ENCODE results near the gene TBCA. TPM values are rescaled to one million over a fixed set of nuclear protein-coding genes. Genes with fewer than 3 reads are reported as not detected.

Gene TBCA
- total RNA-seq, 1 experiment from 2014 or later, result 327 TPM

DNA sequence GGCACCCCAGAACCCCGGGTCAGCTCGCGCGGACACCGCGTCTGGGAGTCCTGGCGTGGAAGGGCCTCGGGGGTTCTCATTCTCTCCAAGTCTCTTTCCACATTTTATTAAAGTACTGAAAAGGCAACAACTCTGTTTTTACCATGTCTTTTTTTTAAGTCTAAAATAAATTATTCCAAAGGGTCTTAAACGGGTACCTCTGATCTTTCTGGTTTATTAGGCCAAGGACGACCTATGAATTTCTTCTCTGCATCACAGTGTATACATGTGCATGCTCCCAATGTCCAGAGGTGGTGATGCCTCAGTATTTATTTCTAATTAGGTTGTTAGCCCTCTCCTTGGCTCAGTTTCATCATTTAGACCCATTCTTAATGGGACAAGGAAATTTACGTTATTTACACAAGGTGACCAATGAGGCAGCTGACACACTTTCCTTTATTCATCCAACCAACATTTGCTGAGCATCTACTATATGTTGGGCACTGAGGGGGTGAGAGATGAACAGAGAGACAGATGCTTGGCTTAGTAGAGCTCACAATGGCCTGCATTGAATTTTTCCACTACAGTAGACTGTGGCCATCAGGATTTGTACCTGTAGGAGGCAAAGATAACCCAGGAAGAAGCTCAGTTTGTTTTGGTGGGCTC is 130.0 kb downstream of the TBCA start:
- TF ChIP-seq, protein P1, sequence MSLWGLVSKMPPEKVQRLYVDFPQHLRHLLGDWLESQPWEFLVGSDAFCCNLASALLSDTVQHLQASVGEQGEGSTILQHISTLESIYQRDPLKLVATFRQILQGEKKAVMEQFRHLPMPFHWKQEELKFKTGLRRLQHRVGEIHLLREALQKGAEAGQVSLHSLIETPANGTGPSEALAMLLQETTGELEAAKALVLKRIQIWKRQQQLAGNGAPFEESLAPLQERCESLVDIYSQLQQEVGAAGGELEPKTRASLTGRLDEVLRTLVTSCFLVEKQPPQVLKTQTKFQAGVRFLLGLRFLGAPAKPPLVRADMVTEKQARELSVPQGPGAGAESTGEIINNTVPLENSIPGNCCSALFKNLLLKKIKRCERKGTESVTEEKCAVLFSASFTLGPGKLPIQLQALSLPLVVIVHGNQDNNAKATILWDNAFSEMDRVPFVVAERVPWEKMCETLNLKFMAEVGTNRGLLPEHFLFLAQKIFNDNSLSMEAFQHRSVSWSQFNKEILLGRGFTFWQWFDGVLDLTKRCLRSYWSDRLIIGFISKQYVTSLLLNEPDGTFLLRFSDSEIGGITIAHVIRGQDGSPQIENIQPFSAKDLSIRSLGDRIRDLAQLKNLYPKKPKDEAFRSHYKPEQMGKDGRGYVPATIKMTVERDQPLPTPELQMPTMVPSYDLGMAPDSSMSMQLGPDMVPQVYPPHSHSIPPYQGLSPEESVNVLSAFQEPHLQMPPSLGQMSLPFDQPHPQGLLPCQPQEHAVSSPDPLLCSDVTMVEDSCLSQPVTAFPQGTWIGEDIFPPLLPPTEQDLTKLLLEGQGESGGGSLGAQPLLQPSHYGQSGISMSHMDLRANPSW (CRISPR knock-in tag; conservative IDR thresholded peaks at IDR 0.05; ENCODE audit: low read depth), result no peak
- no peak for TF ChIP-seq ETV6 (CRISPR knock-in tag; IDR thresholded peaks at IDR 0.05)
- no peak for TF ChIP-seq ZNF232 (CRISPR knock-in tag; IDR thresholded peaks at IDR 0.05)
- TF ChIP-seq TEAD1 (CRISPR knock-in tag; IDR thresholded peaks at IDR 0.05), result no peak
- no peak for TF ChIP-seq JUN (CRISPR knock-in tag; IDR thresholded peaks at IDR 0.05)
- no peak for TF ChIP-seq CREM (CRISPR knock-in tag; IDR thresholded peaks at IDR 0.05)
- TF ChIP-seq, protein P2, sequence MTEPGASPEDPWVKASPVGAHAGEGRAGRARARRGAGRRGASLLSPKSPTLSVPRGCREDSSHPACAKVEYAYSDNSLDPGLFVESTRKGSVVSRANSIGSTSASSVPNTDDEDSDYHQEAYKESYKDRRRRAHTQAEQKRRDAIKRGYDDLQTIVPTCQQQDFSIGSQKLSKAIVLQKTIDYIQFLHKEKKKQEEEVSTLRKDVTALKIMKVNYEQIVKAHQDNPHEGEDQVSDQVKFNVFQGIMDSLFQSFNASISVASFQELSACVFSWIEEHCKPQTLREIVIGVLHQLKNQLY (CRISPR knock-in tag; IDR thresholded peaks at IDR 0.05), result no peak
- no peak for TF ChIP-seq NFYB (CRISPR knock-in tag; conservative IDR thresholded peaks at IDR 0.05; ENCODE audit: low read depth)
- no peak for TF ChIP-seq RORB (CRISPR knock-in tag; IDR thresholded peaks at IDR 0.05)
- no peak for TF ChIP-seq ZNF396 (CRISPR knock-in tag; IDR thresholded peaks at IDR 0.05; ENCODE audit: borderline replicate concordance)
- no peak for TF ChIP-seq ZNF423 (CRISPR knock-in tag; IDR thresholded peaks at IDR 0.05)
- ATAC-seq (no peak), DNase-seq (ENCODE audit: low spot score) (no peak)
- ChIA-PET POLR2A (no interaction called here), CTCF (interaction anchor here (0.7 to 2.2 kb wide), 12 partner anchors 10 to 347 kb away, joined by 3 to 6 read pairs (median 3); no protein-coding TSS in a partner anchor)
- Mint-ChIP-seq H3K36me3 (no peaks in the 10 kb centered on the region), H3K27me3 (ENCODE audit: low read depth) (peaks cover 99% of the 10 kb centered on the region), H3K4me3 (peak overlapping the region; percentile 58), H3K27ac (no peak overlapping the region), H3K4me1 (peaks cover 38% of the 10 kb centered on the region), H3K9me3 (no peaks in the 10 kb centered on the region)

DNA sequence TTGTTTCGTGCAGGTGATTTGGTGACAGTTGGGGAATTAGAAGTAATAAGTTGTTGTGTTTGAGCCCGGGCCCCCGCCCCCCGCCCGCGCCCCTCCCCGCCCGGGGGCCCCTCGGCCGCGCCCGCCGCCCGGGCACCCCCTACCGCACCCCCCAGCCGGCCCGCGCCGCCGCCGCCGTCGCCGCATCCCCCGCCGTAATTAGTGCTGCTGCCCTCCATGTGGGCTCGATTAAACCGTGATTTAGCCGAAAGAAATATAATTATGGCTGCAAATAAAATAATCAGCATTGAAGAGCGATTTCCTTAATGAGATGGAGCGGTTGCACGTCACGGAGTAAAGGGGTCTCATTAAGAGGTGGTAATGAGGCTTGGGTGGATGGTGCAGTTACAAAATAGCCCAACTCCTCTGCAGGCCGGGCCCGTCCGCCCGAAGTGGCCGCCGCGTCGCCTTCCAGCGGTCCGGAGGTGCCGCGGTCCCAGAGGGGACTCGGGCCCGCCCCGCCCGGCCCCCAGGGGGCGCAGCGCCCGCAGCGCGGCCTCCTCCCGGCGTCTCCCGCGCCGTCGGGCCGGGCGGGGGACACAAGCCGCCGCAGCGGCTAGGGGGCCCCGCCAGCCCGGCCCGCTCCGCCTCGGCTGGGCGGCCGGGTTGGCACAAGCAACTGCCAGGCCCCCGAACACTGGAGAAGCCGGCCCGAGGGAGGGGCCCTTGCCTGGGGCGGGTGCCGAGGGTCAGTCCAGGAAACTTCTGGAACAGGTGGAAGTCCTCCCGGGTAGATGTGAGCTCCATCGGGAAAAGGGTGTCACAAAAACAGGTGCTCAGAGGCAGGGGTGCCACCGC is 130.8 kb downstream of the TBCA start:
- Mint-ChIP-seq H3K4me1 (peaks cover 46% of the 10 kb centered on the region), H3K36me3 (no peaks in the 10 kb centered on the region), H3K9me3 (no peaks in the 10 kb centered on the region), H3K27me3 (ENCODE audit: low read depth) (peaks cover 99% of the 10 kb centered on the region), H3K27ac (no peak overlapping the region), H3K4me3 (peak overlapping the region; percentile 62)
- ChIA-PET POLR2A (no interaction called here), CTCF (interaction anchor here (0.7 to 2.2 kb wide), 11 partner anchors 10 to 347 kb away, joined by 3 to 5 read pairs (median 3); no protein-coding TSS in a partner anchor)
- TF ChIP-seq ZNF423 (CRISPR knock-in tag; IDR thresholded peaks at IDR 0.05), result 0 out of 2 replicates have a peak, but pooled peaks have one; percentile 43
- TF ChIP-seq, protein P3, sequence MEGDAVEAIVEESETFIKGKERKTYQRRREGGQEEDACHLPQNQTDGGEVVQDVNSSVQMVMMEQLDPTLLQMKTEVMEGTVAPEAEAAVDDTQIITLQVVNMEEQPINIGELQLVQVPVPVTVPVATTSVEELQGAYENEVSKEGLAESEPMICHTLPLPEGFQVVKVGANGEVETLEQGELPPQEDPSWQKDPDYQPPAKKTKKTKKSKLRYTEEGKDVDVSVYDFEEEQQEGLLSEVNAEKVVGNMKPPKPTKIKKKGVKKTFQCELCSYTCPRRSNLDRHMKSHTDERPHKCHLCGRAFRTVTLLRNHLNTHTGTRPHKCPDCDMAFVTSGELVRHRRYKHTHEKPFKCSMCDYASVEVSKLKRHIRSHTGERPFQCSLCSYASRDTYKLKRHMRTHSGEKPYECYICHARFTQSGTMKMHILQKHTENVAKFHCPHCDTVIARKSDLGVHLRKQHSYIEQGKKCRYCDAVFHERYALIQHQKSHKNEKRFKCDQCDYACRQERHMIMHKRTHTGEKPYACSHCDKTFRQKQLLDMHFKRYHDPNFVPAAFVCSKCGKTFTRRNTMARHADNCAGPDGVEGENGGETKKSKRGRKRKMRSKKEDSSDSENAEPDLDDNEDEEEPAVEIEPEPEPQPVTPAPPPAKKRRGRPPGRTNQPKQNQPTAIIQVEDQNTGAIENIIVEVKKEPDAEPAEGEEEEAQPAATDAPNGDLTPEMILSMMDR (IDR thresholded peaks at IDR 0.05), result peak; percentile 43; the same call in 1 of the 2 replicates
- TF ChIP-seq, protein P4, sequence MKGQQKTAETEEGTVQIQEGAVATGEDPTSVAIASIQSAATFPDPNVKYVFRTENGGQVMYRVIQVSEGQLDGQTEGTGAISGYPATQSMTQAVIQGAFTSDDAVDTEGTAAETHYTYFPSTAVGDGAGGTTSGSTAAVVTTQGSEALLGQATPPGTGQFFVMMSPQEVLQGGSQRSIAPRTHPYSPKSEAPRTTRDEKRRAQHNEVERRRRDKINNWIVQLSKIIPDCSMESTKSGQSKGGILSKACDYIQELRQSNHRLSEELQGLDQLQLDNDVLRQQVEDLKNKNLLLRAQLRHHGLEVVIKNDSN (CRISPR knock-in tag; IDR thresholded peaks at IDR 0.05), result no peak
- ATAC-seq (peak; percentile 74), DNase-seq (ENCODE audit: low spot score) (peak; percentile 69)

Measured in WTC11 (cell line).